ENCODE measurements around the gene ATAD3A.
"Not testable (repeated sequence)": the region's sequence is repeated elsewhere in the genome, so short reads cannot be mapped to it uniquely, and the experiment has no call there.

Gene ATAD3A

GRCh38 chr1:1511533-1512285 lies at the start of gene ATAD3A:
ATAD3A (plus strand) TSS chr1:1512162; CDS start chr1:1512269, 107 bp downstream.
- DNase-seq, result peak; percentile 99

- peak; percentile 15 to 25 (median 20) for DNase-seq
These were observed 49.5 kb upstream of the ATAD3A start for GRCh38 chr1:1462318-1462966.

GRCh38 chr1:1463312-1463711 lies 48.6 kb upstream of the ATAD3A start:
- DNase-seq, result no peak

GRCh38 chr1:1468196-1468985 lies 43.6 kb upstream of the ATAD3A start:
- DNase-seq, result not testable (repeated sequence)

GRCh38 chr1:1470626-1471388 lies 41.2 kb upstream of the ATAD3A start:
- DNase-seq, result no peak

- DNase-seq, result peak; percentile 95 to 97 (median 97)
These were observed 40.4 kb upstream of the ATAD3A start, which contains the start of gene ATAD3B for GRCh38 chr1:1471389-1472052. ATAD3B (plus strand) TSS chr1:1471765; CDS start chr1:1471885, 120 bp downstream.

GRCh38 chr1:1472053-1472876 lies 39.7 kb upstream of the ATAD3A start:
- peak in 2 of 3 donors; percentile 2 to 37 for DNase-seq

GRCh38 chr1:1476011-1476410 lies 36.0 kb upstream of the ATAD3A start:
- not testable (repeated sequence) for DNase-seq

- DNase-seq, result no peak
These were observed 34.8 kb upstream of the ATAD3A start for GRCh38 chr1:1477206-1477605.

GRCh38 chr1:1479547-1480487 lies 32.1 kb upstream of the ATAD3A start:
- no peak for DNase-seq

- not testable (repeated sequence) for DNase-seq
These were observed 31.5 kb upstream of the ATAD3A start for GRCh38 chr1:1480488-1480867.

GRCh38 chr1:1481811-1482210 lies 30.2 kb upstream of the ATAD3A start:
- not testable (repeated sequence) for DNase-seq

GRCh38 chr1:1482856-1483255 lies 29.1 kb upstream of the ATAD3A start:
- DNase-seq, result peak; percentile 17 to 49 (median 26)

GRCh38 chr1:1483714-1484113 lies 28.2 kb upstream of the ATAD3A start:
- no peak for DNase-seq

- not testable (repeated sequence) for DNase-seq
These were observed 26.8 kb upstream of the ATAD3A start for GRCh38 chr1:1484976-1485750.

GRCh38 chr1:1485755-1486317 lies 26.1 kb upstream of the ATAD3A start:
- not testable (repeated sequence) for DNase-seq

- DNase-seq, result no peak
These were observed 24.3 kb upstream of the ATAD3A start for GRCh38 chr1:1487701-1488100.

GRCh38 chr1:1489231-1489630 lies 22.7 kb upstream of the ATAD3A start:
- DNase-seq, result no peak

- no peak for DNase-seq
These were observed 22.1 kb upstream of the ATAD3A start for GRCh38 chr1:1489861-1490260.

All from suppressor macrophage treated with lipopolysaccharide for 1 hour (primary cell).